Psoas muscle (tissue), 8 donors: ENCODE results near the gene CPT1B. TPM values are rescaled to one million over a fixed set of nuclear protein-coding genes. Genes with fewer than 3 reads are reported as not detected.

ENCODE experiments used
- ATAC-seq, 4 donors: fragments of 200-7000 bp; cut with Tn5 transposase; one replicate each; pipeline ENCODE4 v1.9.1; 2020; ENCODE audit warnings: moderate library complexity in 3 of 4, mild to moderate bottlenecking in 2 of 4
- DNase-seq, 2 donors: peaks; one replicate each; pipeline ENCODE4 v3.0.0-alpha.2; 2020
- H3K27ac ChIP-seq: fragments of 200-600 bp; one replicate; pipeline ENCODE4 v1.8.0; 2022
- H3K27me3 ChIP-seq, 3 donors: fragments of 200-600 bp in 1 of 3; one replicate each; pipeline versions ENCODE4 v1.6.1 to v1.8.0; 2013 to 2022; ENCODE audit warnings: low read length in 2 of 3, mild to moderate bottlenecking in 2 of 3, moderate library complexity in 1 of 3; ENCODE audit not compliant: insufficient read depth in 3 of 3
- H3K36me3 ChIP-seq, 2 donors: fragments of 200-600 bp in 1 of 2; one replicate each; pipeline versions ENCODE4 v1.6.1 to v1.8.0; 2013 to 2022; ENCODE audit warnings: low read depth in 1 of 2, mild to moderate bottlenecking in 1 of 2, moderate library complexity in 1 of 2; ENCODE audit not compliant: insufficient read depth in 1 of 2
- H3K4me1 ChIP-seq: fragments of 200-600 bp; one replicate; pipeline ENCODE4 v1.8.0; 2022
- H3K4me3 ChIP-seq: fragments of 200-600 bp; one replicate; pipeline ENCODE4 v1.8.0; 2022; ENCODE audit warnings: mild to moderate bottlenecking
- H3K9me3 ChIP-seq: fragments of 200-600 bp; one replicate; pipeline ENCODE4 v1.8.0; 2022
- WGBS, 3 donors: extraction: QIAGEN DNeasy Blood & Tissue Kit; methylation state at CpG; one replicate each; pipeline versions ENCODE4 v1.1.6 to v1.1.7; 2013; 5-methylcytosine and 5-hydroxymethylcytosine counted together
- intact Hi-C, 2 donors: fragments of 100-400 bp; cut with DNase I; formaldehyde crosslinking; loops; one replicate each; pipeline versions ENCODE4 v1.11.0 to v1.14.2; 2022
- polyA plus RNA-seq, 3 donors: library from polyadenylated mRNA; stranded (reverse); fragments of 200-250 nt; gene quantifications; one replicate each; pipeline ENCODE4 v1.2.3, GENCODE V29; 2013
- total RNA-seq, 4 donors: library from RNA; stranded (reverse); fragmentation: NEBNext Ultra II Directional in 2 of 4; extraction: Animal tissue kit (Norgen Biotek cat#: 25700) in 2 of 4; gene quantifications; one replicate each; pipeline versions ENCODE4 v1.2.1 to v1.2.4, GENCODE V29; 2021 to 2023
- TF ChIP-seq, protein P1 (sequence below): fragments of 200-600 bp; IDR thresholded peaks from one replicate; pipeline ENCODE4 v1.8.0; 2022; ENCODE audit warnings: antibody characterized with exemption
- donor health status: healthy with polysubstance abuse.
- donor health status: DM: no; HTN: no; CAD: no; lungs with moderate emphysema.
- donor health status: Bipolar disorder and iron deficiency.
- donor health status: healthy.
- donor health status: DM: yes; HTN: yes; CAD: no.
- donor health status: DM: no; HTN: no; CAD: no.
- donor health status: DM: no; HTN: no; CAD: no.
- donor health status: DM: yes; HTN: yes; CAD: no.

The CPT1B gene
- total and polyA plus RNA-seq, 7 donors: 57.4 to 144 (median 87.6) TPM

DNA sequence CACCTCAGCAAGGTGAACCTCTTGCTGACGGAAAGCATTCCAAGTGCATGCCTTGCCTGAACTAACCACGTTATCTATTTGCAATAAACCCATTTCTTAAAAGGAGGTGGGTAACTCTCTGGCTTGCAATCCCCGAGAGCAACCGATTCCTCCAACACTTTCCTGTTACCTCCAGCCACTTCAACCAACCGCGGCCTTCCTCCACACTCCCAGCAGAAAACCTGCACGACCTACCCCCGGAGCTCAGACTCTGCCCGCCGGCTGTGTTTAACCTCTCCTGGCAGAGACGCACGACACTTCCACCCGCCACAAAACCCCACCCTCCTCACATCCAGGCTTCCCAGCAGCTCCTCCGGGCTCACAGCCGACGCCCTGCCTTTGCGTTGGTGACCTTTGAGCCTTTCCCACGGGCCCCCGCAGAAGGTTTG is 53.5 kb downstream of the CPT1B start:
- peak overlapping the region; percentile 95 for H3K4me3 ChIP-seq

DNA sequence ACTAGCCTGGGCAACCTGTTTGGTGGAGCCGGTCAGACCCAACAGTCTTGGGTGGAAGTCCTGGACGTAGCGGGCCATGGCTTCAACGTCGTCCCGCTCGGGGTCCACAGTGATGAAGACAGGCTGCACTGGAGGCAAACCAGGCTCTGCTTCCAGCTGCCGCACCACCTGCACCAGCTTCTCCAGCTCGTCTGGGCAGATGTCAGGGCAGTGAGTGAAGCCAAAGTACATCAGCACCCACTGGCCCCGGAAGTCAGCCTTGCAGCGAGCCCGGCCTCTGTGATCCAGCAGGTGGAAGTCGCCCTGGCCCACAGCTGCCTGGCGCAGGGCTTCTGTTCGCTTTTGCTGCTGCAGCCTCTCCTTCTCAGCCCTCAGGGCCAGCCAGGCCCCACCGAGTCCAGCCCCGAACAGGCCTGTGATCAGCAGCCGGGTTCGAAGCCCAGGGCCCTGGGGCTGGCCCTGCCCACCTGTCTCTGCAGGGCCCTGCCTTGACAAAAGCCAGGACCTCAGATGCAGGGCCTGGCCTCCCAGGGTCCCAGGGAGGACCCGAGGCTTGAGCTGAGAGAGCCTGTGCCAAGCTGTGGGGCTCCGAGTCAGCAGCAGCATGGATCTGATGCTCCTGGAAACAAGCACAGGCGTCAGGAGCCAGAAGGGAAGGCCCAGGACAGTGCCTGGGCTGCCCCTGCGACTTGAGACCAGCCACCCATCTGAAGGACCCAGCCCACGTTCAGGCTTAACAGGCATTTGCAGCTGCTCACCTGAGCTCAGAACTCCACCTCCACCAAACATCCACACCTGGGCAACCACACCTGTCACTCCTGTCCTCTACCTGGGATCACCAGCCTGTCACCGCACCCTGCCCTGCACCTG is 54.2 kb downstream of the CPT1B start:
- Histone ChIP-seq H3K4me3 (peak overlapping the region; percentile 95), H3K36me3 (peaks cover 3 to 48% of the 10 kb centered on the region in 2 donors), H3K27me3 (peaks cover 0 to 3% (median 2%) of the 10 kb centered on the region in 3 donors), H3K9me3 (no peaks in the 10 kb centered on the region), H3K4me1 (peaks cover 17% of the 10 kb centered on the region), H3K27ac (no peak overlapping the region)
- DNase-seq (peak in 1 of 2 donors; percentile 59), ATAC-seq (no peak)
- intact Hi-C loops: no loop called here
- WGBS, 3 donors: 75 to 80% (median 75%) methylated on average over 24 to 25 of the region's 25 CpGs
- TF ChIP-seq, protein P1, sequence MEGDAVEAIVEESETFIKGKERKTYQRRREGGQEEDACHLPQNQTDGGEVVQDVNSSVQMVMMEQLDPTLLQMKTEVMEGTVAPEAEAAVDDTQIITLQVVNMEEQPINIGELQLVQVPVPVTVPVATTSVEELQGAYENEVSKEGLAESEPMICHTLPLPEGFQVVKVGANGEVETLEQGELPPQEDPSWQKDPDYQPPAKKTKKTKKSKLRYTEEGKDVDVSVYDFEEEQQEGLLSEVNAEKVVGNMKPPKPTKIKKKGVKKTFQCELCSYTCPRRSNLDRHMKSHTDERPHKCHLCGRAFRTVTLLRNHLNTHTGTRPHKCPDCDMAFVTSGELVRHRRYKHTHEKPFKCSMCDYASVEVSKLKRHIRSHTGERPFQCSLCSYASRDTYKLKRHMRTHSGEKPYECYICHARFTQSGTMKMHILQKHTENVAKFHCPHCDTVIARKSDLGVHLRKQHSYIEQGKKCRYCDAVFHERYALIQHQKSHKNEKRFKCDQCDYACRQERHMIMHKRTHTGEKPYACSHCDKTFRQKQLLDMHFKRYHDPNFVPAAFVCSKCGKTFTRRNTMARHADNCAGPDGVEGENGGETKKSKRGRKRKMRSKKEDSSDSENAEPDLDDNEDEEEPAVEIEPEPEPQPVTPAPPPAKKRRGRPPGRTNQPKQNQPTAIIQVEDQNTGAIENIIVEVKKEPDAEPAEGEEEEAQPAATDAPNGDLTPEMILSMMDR: no peak

More for the DNA sequence above, 53.5 kb downstream of the CPT1B start:
- intact Hi-C loops: loop anchor here in 1 of 2 donors (5.0 kb wide), 1 partner anchor 38 kb away; the partner anchor contains the start of gene SYCE3
- Histone ChIP-seq H3K4me1 (peaks cover 17% of the 10 kb centered on the region), H3K36me3 (peaks cover 0 to 41% of the 10 kb centered on the region in 2 donors), H3K27me3 (peaks cover 0 to 10% (median 7%) of the 10 kb centered on the region in 3 donors), H3K27ac (peak overlapping the region; percentile 90), H3K9me3 (no peaks in the 10 kb centered on the region)
- TF ChIP-seq, protein P1: no peak
- no peak for DNase-seq
- 8 to 9% (median 9%) methylated on average over 19 of the region's 19 CpGs for WGBS, 3 donors
- ATAC-seq: no peak

DNA sequence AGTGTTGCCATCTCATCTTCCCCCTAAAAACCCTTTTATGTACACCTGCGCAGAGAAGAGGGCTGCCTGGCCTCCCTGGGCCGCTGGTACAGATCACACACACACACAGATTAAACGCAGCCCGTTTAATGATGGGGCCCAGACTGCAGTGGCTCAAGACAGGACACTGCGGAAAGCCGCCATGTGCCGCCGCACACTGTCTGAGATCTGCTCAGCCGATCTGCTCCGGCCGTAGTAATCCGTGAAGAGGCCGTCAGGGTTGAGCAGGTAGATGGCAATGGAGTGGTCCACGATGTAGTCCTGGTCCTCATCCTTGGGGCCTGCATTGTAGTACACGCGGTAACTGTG is 54.8 kb downstream of the CPT1B start:
- H3K27me3 ChIP-seq: no peaks in the 10 kb centered on the region
- WGBS, 3 donors: 91 to 94% (median 92%) methylated on average over 16 of the region's 16 CpGs
- DNase-seq (no peak), ATAC-seq (no peak)
- TF ChIP-seq, protein P1: no peak
- peaks cover 17% of the 10 kb centered on the region for H3K4me1 ChIP-seq
- H3K36me3 ChIP-seq: peaks cover 8 to 54% of the 10 kb centered on the region in 2 donors
- H3K9me3 ChIP-seq: no peaks in the 10 kb centered on the region
- H3K27ac ChIP-seq: no peak overlapping the region
- intact Hi-C loops: no loop called here
- H3K4me3 ChIP-seq: no peak overlapping the region

DNA sequence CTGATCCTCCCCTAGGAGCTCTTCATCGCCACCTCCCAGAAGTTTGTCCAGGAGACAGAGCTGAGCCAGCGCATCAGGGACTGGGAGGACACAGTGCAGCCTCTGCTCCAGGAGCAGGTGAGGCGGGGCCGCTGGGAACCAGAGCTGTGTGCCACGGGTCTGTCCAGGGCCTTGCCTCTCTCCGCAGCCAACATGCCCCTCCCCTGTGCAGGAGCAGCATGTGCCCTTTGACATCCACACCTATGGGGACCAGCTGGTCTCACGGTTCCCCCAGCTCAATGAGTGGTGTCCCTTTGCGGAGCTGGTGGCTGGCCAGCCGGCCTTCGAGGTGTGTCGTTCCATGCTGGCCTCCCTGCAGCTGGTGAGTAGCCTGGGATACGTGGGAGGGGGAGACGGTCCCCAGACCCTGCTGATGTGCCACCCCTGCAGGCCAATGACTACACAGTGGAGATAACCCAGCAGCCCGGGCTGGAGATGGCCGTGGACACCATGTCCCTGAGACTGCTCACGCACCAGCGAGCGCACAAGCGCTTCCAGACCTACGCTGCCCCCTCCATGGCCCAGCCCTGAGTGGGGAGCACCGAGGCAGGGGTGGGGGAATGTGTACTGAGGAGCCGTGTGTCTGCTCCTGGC is 55.3 kb downstream of the CPT1B start:
- DNase-seq: no peak

More for the DNA sequence above, 55.3 kb downstream of the CPT1B start:
- ATAC-seq: no peak
- intact Hi-C loops: no loop called here
- Histone ChIP-seq H3K9me3 (no peaks in the 10 kb centered on the region), H3K36me3 (peaks cover 8 to 59% of the 10 kb centered on the region in 2 donors), H3K27ac (no peak overlapping the region), H3K27me3 (no peaks in the 10 kb centered on the region), H3K4me3 (no peak overlapping the region), H3K4me1 (peaks cover 13% of the 10 kb centered on the region)
- WGBS, 3 donors: 80 to 83% (median 81%) methylated on average over 17 to 22 of the region's 22 CpGs
- TF ChIP-seq, protein P1: no peak
